CD4-positive, alpha-beta T cell treated with Interleukin-6 at 100 ng/mL for 8 hours (primary cell): ENCODE results near the gene BCAT1.
"Not testable (repeated sequence)": the region's sequence is repeated elsewhere in the genome, so short reads cannot be mapped to it uniquely, and the experiment has no call there.

Experiments used
- DNase-seq: peaks from one replicate; pipeline ENCODE4 v3.0.0-alpha.2; 2020; ENCODE audit warnings: mixed read lengths, low spot score

The BCAT1 gene

GRCh38 chr12:24928533-24929306 is 20.2 kb downstream of the BCAT1 start:
- not testable (repeated sequence) for DNase-seq

GRCh38 chr12:24928131-24928530 is 20.8 kb downstream of the BCAT1 start:
- DNase-seq = no peak

GRCh38 chr12:24926080-24926479 is 22.8 kb downstream of the BCAT1 start:
- not testable (repeated sequence) for DNase-seq

- DNase-seq = no peak
Measured at GRCh38 chr12:24922090-24922489, 26.8 kb downstream of the BCAT1 start.

GRCh38 chr12:24921251-24922038 is 27.5 kb downstream of the BCAT1 start:
- no peak for DNase-seq

- DNase-seq = no peak
Measured at GRCh38 chr12:24920141-24920540, 28.8 kb downstream of the BCAT1 start.

- no peak for DNase-seq
Measured at GRCh38 chr12:24919346-24920001, 29.4 kb downstream of the BCAT1 start.

- no peak for DNase-seq
Measured at GRCh38 chr12:24918596-24918995, 30.3 kb downstream of the BCAT1 start.

GRCh38 chr12:24915501-24915900 is 33.4 kb downstream of the BCAT1 start:
- DNase-seq = no peak

- DNase-seq = no peak
Measured at GRCh38 chr12:24913953-24914352, 34.9 kb downstream of the BCAT1 start.

- no peak for DNase-seq
Measured at GRCh38 chr12:24913130-24913529, 35.8 kb downstream of the BCAT1 start.

GRCh38 chr12:24911271-24911791 is 37.6 kb downstream of the BCAT1 start:
- DNase-seq = no peak

GRCh38 chr12:24910192-24910591 is 38.7 kb downstream of the BCAT1 start:
- DNase-seq = not testable (repeated sequence)

GRCh38 chr12:24909667-24910066 is 39.2 kb downstream of the BCAT1 start:
- DNase-seq = no peak

- DNase-seq = no peak
Measured at GRCh38 chr12:24907464-24907863, 41.4 kb downstream of the BCAT1 start.

- no peak for DNase-seq
Measured at GRCh38 chr12:24906141-24906540, 42.8 kb downstream of the BCAT1 start.

- no peak for DNase-seq
Measured at GRCh38 chr12:24905431-24905830, 43.5 kb downstream of the BCAT1 start.

- no peak for DNase-seq
Measured at GRCh38 chr12:24904871-24905270, 44.0 kb downstream of the BCAT1 start.

GRCh38 chr12:24903329-24904088 is 45.4 kb downstream of the BCAT1 start:
- no peak for DNase-seq

- DNase-seq = no peak
Measured at GRCh38 chr12:24902511-24903328, 46.2 kb downstream of the BCAT1 start.
